Astrocyte of the spinal cord (primary cell): ENCODE measurements around the gene UCP2.

Experiments
- DNase-seq: peaks from one replicate; pipeline ENCODE4 v3.0.0; 2011; ENCODE audit warnings: low read depth, low spot score
- H3K4me3 ChIP-seq: 2 replicates; pipeline ENCODE4 v1.5.1; 2011; ENCODE audit warnings: low read depth, mild to moderate bottlenecking, low read length, moderate library complexity
- CTCF ChIP-seq: IDR thresholded peaks from 2 replicates; pipeline ENCODE4 v1.5.1; 2012; ENCODE audit warnings: low read depth, mild to moderate bottlenecking, low read length, inconsistent platforms
- in situ Hi-C: cut with HindIII; loops from 2 replicates; pipeline ENCODE4 v1.10.0; 2017; ENCODE audit warnings: low sequenced_read_pairs

The UCP2 gene

GRCh38 chr11:73931039-73931645 is 51.5 kb downstream of the UCP2 start:
- H3K4me3 ChIP-seq = no peak overlapping the region
- in situ Hi-C loops = no loop called here
- TF ChIP-seq CTCF = peak; percentile 53
- peak; percentile 82 for DNase-seq

GRCh38 chr11:73929388-73929787 is 53.3 kb downstream of the UCP2 start:
- no peak for TF ChIP-seq CTCF
- no peak for DNase-seq
- in situ Hi-C loops = no loop called here
- no peak overlapping the region for H3K4me3 ChIP-seq
